ENCODE measurements around the gene GPRIN3. TPM values are rescaled to one million over a fixed set of nuclear protein-coding genes. Genes with fewer than 3 reads are reported as not detected.

The GPRIN3 gene
- total and polyA plus RNA-seq, 2 donors (not counting 1 experiment from before 2014, with no cell fraction given) = 0.22 to 1.5 TPM

- Histone ChIP-seq H3K27me3 (replicated peaks in 1 of 4; ENCODE audit: control extremely low read depth in 1 of 4, control insufficient read depth in 3 of 4, insufficient read depth in 4 of 4, low read length in 3 of 4) (peaks cover 0 to 3% (median 0%) of the 10 kb centered on the region in 4 experiments), H3K9ac (ENCODE audit: low read length) (no peak overlapping the region), H3K27ac (ENCODE audit: low read length in 2 of 2) (no peak overlapping the region), H3K4me2 (replicated peaks; ENCODE audit: low read depth, low read length, poor library complexity, severe bottlenecking) (no peak overlapping the region), H2AFZ (ENCODE audit: insufficient read depth, low read depth, low read length, poor library complexity, severe bottlenecking) (no peak overlapping the region), H4K20me1 (ENCODE audit: control insufficient read depth, insufficient read depth, low read length, poor library complexity, severe bottlenecking) (no peaks in the 10 kb centered on the region), H3K4me1 (ENCODE audit: control insufficient read depth in 2 of 2, insufficient read depth in 2 of 2, low read length in 2 of 2) (no peaks in the 10 kb centered on the region), H3K9me3 (ENCODE audit: control extremely low read depth in 1 of 3, control insufficient read depth in 2 of 3, insufficient read depth in 1 of 3, low read length in 2 of 3) (no peaks in the 10 kb centered on the region), H3K36me3 (replicated peaks in 1 of 2; ENCODE audit: control extremely low read depth in 1 of 2, control insufficient read depth in 1 of 2, extremely low read depth in 1 of 2, insufficient read depth in 2 of 2, low read length in 1 of 2) (no peaks in the 10 kb centered on the region), H3K79me2 (ENCODE audit: control insufficient read depth, insufficient read depth, low read length) (no peaks in the 10 kb centered on the region), H3K4me3 (ENCODE audit: control extremely low read depth in 1 of 5, extremely low read depth in 1 of 5, insufficient read depth in 1 of 5, low read depth in 2 of 5, low read length in 4 of 5) (no peak overlapping the region)
- ATAC-seq (ENCODE audit: low read depth) (no peak), DNase-seq (no peak)
- no peak for TF ChIP-seq EZH2 (IDR thresholded peaks at IDR 0.05; ENCODE audit: borderline replicate concordance, insufficient read depth, low read depth, low read length, poor library complexity, severe bottlenecking)
- ChIA-PET CTCF (interaction anchor here (1.5 kb wide), 1 partner anchor 25 kb away, joined by 3 read pairs; no protein-coding TSS in a partner anchor), POLR2A (no interaction called here)
- intact Hi-C loops (cut with micrococcal nuclease) = no loop called here
- H3K4me3 Mint-ChIP-seq = no peak overlapping the region
- no peak overlapping the region for H3K27ac Mint-ChIP-seq
- H3K4me1 Mint-ChIP-seq = no peaks in the 10 kb centered on the region
- no peaks in the 10 kb centered on the region for H3K27me3 Mint-ChIP-seq
- no peaks in the 10 kb centered on the region for H3K9me3 Mint-ChIP-seq (ENCODE audit: insufficient read depth)
Measured at GRCh38 chr4:89338206-89338605, 30.6 kb upstream of the GPRIN3 start.

GRCh38 chr4:89337681-89338080, 30.1 kb upstream of the GPRIN3 start:
- Histone ChIP-seq H3K4me3 (ENCODE audit: control extremely low read depth in 1 of 5, extremely low read depth in 1 of 5, insufficient read depth in 1 of 5, low read depth in 2 of 5, low read length in 4 of 5) (no peak overlapping the region), H3K4me2 (replicated peaks; ENCODE audit: low read depth, low read length, poor library complexity, severe bottlenecking) (no peak overlapping the region), H3K79me2 (ENCODE audit: control insufficient read depth, insufficient read depth, low read length) (no peaks in the 10 kb centered on the region), H3K4me1 (ENCODE audit: control insufficient read depth in 2 of 2, insufficient read depth in 2 of 2, low read length in 2 of 2) (no peaks in the 10 kb centered on the region), H3K36me3 (replicated peaks in 1 of 2; ENCODE audit: control extremely low read depth in 1 of 2, control insufficient read depth in 1 of 2, extremely low read depth in 1 of 2, insufficient read depth in 2 of 2, low read length in 1 of 2) (no peaks in the 10 kb centered on the region), H4K20me1 (ENCODE audit: control insufficient read depth, insufficient read depth, low read length, poor library complexity, severe bottlenecking) (no peaks in the 10 kb centered on the region), H3K27me3 (replicated peaks in 1 of 4; ENCODE audit: control extremely low read depth in 1 of 4, control insufficient read depth in 3 of 4, insufficient read depth in 4 of 4, low read length in 3 of 4) (peaks cover 0 to 3% (median 0%) of the 10 kb centered on the region in 4 experiments), H3K27ac (ENCODE audit: low read length in 2 of 2) (no peak overlapping the region), H3K9me3 (ENCODE audit: control extremely low read depth in 1 of 3, control insufficient read depth in 2 of 3, insufficient read depth in 1 of 3, low read length in 2 of 3) (no peaks in the 10 kb centered on the region), H2AFZ (ENCODE audit: insufficient read depth, low read depth, low read length, poor library complexity, severe bottlenecking) (no peak overlapping the region), H3K9ac (ENCODE audit: low read length) (no peak overlapping the region)
- ChIA-PET CTCF (interaction anchor here (1.5 kb wide), 1 partner anchor 24 kb away, joined by 3 read pairs; no protein-coding TSS in a partner anchor), POLR2A (no interaction called here)
- ATAC-seq (ENCODE audit: low read depth) (no peak), DNase-seq (no peak)
- TF ChIP-seq EZH2 (IDR thresholded peaks at IDR 0.05; ENCODE audit: borderline replicate concordance, insufficient read depth, low read depth, low read length, poor library complexity, severe bottlenecking) (no peak), CTCF (IDR thresholded peaks at IDR 0.05) (no peak)
- no CpG with 5 or more reads among the region's 2 CpGs for WGBS (ENCODE audit: insufficient coverage)
- Mint-ChIP-seq H3K4me3 (no peak overlapping the region), H3K9me3 (ENCODE audit: insufficient read depth) (no peaks in the 10 kb centered on the region), H3K27ac (no peak overlapping the region), H3K27me3 (no peaks in the 10 kb centered on the region), H3K4me1 (no peaks in the 10 kb centered on the region)
- intact Hi-C loops (cut with micrococcal nuclease) = no loop called here
